Measurements from ENCODE around the gene ATP4B. TPM values are rescaled to one million over a fixed set of nuclear protein-coding genes. Genes with fewer than 3 reads are reported as not detected.

ATP4B gene
- not detected for total RNA-seq

DNA sequence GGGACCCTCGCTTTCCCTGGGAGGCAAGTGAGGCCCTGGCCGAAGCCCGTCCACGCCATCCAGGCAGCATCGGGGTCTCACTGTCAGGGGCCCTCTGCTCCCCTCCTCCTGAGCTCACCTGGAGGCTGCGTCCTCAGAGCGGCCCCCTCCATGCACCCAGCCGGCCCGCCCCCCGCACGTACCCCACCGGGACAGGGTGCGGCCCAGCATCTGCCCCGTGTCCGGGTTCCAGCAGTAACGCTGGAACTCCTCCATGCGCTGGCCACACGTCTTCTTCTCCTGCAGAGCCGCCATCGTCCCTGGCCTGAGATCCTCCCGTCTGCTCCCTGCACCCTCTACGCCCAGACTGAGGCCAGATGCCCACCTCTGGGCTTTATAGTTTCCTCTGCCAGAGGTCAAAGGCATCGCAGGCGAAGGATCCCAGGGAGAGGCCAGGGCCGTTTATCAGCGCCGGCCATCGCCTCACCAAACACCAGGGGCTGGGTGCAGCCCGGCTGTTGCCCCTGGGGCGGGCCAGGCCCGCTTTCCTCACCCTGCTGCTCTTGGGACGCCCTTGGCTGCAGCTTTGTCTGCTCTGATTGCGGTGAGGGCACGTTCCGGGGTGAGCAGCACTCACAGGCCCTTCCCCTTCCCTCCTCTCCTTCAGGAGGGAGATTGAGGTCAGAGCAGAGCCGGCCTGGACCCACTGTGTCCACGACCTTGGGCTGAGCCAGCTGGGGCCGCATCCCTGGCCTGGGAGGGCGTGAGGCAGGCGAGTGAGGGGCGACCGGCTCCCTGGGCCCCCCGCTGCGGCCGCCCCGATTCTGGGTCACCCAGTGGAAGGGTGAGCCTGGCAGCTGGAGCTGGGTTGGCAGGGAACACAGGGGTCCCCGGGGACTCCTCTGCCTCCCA, at the start of gene ATP4B:
Gene ATP4B (minus strand): TSS at position 348 of the 891 bp plus-strand sequence. CDS start 54 bp downstream, at position 294.
- ATAC-seq (no peak), DNase-seq (ENCODE audit: low spot score) (peak; percentile 43)
- intact Hi-C loops (cut with DNase I): no loop called here

- intact Hi-C loops (cut with DNase I): no loop called here
- DNase-seq (ENCODE audit: low spot score): no peak
- ATAC-seq: peak; percentile 20
These were observed 14.1 kb upstream of the ATP4B start for GRCh38 chr13:113672002-113672651.

DNA sequence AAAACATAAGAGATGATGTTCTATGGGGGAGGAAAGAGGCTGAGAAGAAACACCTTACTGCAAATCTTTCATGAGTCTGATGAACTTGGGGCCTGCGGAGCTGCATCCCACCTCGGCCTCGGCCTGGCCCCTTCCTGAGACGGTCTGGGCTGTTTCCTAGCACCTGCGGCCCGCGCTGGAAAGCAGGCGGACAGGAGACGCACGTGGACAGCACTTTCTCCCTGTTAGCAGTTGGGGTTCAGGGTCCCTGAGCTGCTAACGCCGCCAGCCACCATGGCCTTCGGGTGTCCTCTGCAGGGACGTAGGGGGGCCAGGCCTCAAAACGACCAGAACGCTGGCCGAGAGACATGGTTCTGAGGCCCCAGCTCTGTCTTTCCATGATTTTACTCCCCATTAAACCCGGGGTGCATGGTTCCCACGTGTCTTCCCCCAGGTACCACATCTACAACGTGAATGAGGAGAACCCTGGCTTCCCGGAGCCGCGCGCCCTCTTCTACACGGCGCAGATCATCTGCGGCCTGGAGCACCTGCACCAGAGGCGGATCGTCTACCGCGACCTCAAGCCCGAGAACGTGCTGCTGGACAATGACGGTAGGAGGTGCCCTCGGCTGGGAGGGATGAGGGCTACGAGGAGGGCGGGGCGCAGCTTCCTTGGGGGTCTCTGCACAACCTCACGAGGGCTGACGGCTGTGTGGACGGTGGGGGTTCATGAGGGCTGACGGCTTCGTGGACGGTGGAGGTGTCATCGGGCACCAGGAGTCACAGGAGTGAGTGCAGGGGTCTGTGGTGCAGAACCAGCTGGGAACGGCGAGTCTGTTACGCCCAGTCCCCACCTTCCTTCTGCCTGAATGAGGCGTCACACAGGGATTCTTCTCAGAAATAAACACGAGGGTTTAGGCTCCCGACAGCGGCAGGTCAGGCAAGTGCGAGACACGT, 13.3 kb upstream of the ATP4B start:
- intact Hi-C loops (cut with DNase I): no loop called here
- ATAC-seq (no peak), DNase-seq (ENCODE audit: low spot score) (peak; percentile 54)

GRCh38 chr13:113670541-113670940, 12.5 kb upstream of the ATP4B start:
- peak; percentile 25 for DNase-seq (ENCODE audit: low spot score)
- no peak for ATAC-seq
- intact Hi-C loops (cut with DNase I): no loop called here

GRCh38 chr13:113669755-113670341, 11.8 kb upstream of the ATP4B start:
- ATAC-seq (no peak), DNase-seq (ENCODE audit: low spot score) (peak; percentile 48)
- intact Hi-C loops (cut with DNase I): no loop called here

DNA sequence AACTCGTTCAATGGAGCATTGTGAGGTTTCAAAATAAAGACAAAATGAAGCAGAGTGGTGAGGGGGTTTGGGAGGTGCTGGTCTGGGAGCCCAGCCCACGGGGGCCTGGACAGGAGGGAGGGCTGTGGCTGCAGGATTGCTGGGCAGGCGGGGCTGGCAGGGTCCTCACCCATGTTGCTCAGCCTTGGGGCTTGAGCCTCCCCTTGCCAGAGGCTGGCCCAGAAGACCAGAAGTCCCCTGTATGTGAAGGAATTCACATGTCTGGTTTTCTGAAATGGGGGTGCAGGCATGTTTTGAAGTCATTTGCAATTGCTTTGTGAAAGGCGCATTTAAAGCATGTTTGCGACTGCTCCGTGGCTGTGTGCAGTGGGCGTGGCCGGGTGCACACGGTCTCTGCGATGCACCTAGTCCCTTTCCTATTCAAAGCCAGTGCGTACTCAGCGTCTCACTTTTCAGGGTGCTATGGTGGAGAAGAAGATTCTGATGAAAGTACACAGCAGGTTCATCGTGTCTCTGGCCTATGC, 11.3 kb upstream of the ATP4B start:
- no peak for ATAC-seq
- DNase-seq (ENCODE audit: low spot score): peak; percentile 50
- intact Hi-C loops (cut with DNase I): no loop called here

- DNase-seq (ENCODE audit: low spot score): peak; percentile 36
- intact Hi-C loops (cut with DNase I): no loop called here
- no peak for ATAC-seq
These were observed 10.5 kb upstream of the ATP4B start for GRCh38 chr13:113668491-113668971.

DNA sequence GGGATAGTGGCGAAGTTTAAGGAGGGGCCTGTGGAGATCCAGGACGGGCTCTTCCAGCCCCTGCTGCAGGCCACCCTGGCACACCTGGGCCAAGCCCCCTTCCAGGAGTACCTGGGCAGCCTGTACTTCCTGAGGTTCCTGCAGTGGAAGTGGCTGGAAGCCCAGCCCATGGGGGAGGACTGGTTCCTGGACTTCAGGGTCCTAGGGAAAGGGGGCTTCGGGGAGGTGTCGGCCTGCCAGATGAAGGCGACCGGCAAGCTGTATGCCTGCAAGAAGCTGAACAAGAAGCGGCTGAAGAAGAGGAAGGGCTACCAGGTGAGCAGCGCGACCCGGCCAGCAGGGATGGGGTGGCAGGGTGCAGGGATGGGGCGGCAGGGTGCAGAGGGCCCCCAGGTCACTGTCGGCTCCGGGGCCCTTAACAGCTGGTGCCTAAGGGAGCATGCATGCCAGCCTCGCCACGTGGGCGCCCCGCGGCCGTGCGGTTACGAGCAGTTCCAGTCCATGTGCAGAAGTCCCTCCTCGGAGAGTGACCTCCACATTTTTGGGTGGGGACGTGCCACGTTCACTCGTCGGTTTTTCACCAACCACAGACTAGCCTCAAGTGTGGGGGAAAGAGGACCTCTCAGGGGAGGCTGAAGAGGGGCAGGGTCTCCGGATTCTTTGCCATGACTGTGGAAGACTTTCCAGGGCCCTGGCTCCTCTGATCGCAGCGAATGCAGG, 9.9 kb upstream of the ATP4B start:
- intact Hi-C loops (cut with DNase I): no loop called here
- DNase-seq (ENCODE audit: low spot score) (peak; percentile 52), ATAC-seq (no peak)

DNA sequence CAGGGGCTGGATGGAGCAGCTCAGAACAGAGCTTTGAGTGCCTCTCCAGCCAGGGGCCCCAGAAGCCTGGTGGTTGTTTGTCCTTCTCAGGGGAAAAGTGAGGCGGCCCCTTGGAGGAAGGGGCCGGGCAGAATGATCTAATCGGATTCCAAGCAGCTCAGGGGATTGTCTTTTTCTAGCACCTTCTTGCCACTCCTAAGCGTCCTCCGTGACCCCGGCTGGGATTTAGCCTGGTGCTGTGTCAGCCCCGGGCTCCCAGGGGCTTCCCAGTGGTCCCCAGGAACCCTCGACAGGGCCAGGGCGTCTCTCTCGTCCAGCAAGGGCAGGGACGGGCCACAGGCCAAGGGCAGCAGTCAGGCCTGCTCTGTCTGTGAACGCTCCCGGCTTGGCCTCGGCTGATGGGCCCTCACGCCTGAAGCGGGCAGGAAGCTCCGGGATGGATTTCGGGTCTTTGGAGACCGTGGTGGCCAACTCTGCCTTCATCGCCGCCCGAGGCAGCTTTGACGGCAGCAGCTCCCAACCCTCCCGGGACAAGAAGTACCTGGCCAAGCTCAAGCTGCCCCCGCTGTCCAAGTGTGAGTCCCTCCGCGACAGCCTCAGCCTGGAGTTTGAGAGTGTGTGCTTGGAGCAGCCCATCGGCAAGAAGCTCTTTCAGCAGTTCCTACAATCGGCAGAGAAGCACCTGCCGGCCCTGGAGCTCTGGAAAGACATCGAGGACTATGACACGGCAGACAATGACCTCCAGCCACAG, 9.1 kb upstream of the ATP4B start, which contains the start of gene GRK1:
Gene GRK1 (plus strand): TSS at position 269 of the 751 bp plus-strand sequence. CDS start 168 bp downstream, at position 437.
- ATAC-seq: no peak
- intact Hi-C loops (cut with DNase I): no loop called here
- peak; percentile 54 for DNase-seq (ENCODE audit: low spot score)

DNA sequence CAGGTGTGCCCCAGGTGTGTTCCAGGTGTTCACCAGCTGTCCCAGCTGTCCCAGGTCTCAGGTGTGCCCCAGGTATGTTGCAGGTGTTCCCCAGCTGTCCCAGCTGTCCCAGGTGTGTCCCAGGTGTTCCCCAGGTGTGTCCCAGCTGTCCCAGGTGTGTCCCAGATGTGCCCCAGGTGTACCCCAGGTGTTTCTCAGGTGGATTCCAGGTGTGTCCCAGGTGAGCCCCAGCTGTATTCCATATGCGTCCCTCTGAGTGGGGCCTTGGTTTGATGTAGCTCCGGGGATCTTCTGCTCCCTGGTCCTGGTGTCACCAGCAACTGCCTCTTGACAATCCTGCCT, 8.3 kb upstream of the ATP4B start:
- intact Hi-C loops (cut with DNase I): no loop called here
- peak; percentile 38 for DNase-seq (ENCODE audit: low spot score)
- ATAC-seq: no peak

DNA sequence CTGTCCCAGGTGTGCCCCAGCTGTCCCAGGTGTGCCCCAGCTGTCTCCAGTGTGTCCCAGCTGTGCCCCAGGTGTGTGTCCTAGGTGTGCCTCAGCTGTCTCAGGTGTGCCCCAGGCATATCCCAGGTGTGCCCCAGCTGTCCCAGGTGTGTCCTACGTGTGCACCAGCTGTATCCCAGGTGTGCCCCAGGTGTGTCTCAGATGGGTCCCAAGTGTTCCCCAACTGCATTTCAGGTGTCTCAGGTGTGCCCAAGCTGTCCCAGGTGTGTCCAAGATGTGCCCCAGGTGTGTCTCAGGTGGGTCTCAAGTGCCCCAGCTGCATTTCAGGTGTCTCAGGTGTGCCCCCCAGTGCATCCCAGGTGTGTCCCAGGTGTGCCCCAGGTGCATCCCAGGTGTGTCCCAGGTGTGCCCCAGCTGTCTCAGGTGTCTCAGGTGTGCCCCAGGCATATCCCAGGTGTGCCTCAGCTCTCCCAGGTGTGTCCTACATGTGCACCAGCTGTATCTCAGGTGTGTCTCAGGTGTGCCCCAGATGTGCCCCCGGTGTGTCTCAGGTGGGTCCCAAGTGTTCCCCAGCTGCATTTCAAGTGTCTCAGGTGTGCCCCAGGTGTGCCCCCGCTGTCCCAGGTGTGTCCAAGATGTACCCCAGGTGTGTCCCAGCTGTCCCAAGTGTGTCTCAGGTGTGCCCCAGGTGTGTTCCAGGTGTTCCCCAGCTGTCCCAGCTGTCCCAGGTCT, 7.8 kb upstream of the ATP4B start:
- peak; percentile 34 for DNase-seq (ENCODE audit: low spot score)
- intact Hi-C loops (cut with DNase I): no loop called here
- ATAC-seq: no peak

GRCh38 chr13:113664751-113665596, 7.0 kb upstream of the ATP4B start:
- intact Hi-C loops (cut with DNase I): no loop called here
- ATAC-seq (no peak), DNase-seq (ENCODE audit: low spot score) (peak; percentile 41)

GRCh38 chr13:113663934-113664333, 5.9 kb upstream of the ATP4B start:
- intact Hi-C loops (cut with DNase I): no loop called here
- ATAC-seq: no peak
- peak; percentile 30 for DNase-seq (ENCODE audit: low spot score)

DNA sequence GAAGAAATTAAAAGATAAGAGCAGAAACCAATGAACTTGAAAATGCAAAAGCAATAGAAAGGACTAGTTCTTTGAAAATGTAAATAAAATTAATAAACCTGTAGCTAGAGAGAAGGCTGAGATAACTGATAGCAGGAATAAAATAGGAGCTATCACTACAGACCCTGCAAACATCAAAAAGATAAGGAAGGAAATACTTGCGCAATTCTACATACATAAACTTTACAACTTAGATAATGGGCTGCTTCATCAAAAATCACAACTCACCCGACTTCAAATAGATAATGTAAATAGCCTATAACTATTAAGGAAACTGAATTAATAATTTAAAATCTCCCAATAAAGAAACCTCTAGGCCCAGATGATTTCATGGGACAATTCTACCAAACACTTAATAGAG, 3.5 kb upstream of the ATP4B start:
- ATAC-seq (no peak), DNase-seq (ENCODE audit: low spot score) (no peak)
- intact Hi-C loops (cut with DNase I): no loop called here

GRCh38 chr13:113660066-113660465, 2.1 kb upstream of the ATP4B start:
- peak; percentile 10 for DNase-seq (ENCODE audit: low spot score)
- no peak for ATAC-seq
- intact Hi-C loops (cut with DNase I): no loop called here

DNA sequence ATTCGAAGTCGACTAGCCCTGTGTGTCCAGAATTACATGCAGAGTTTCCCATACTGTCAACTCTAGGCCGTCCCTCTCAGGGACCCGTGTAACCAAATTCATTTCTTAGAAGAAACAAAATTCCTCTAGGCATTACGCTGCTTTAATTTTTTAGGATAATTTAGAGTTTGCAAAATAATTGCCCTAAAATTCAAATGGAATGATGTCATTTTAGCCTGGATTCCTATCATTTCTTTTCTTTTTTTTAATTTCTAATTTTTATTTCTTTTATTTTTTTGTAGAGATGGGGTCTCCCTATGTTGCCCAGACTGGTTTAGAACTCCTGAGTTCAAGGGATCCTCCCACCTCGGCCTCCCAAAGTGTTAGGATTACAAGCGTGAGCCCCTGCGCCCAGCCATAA, 1.3 kb upstream of the ATP4B start:
- ATAC-seq (no peak), DNase-seq (ENCODE audit: low spot score) (no peak)
- intact Hi-C loops (cut with DNase I): no loop called here
